Measurements from ENCODE around the gene PTK6.

Gene PTK6

GRCh38 chr20:63539092-63539430 lies 1.9 kb upstream of the PTK6 start:
- CTCF ChIA-PET: interaction anchor here (1.7 kb wide), 1 partner anchor 119 kb away, joined by 5 read pairs; the partner anchor contains the start of gene RTEL1
- no peak for DNase-seq (ENCODE audit: extremely low spot score)
- POLR2A ChIA-PET: interaction anchor here (1.3 to 2.1 kb wide), 2 partner anchors 87 to 114 kb away, joined by 3 to 4 read pairs; partner anchors contain the start of gene STMN3
- TF ChIP-seq NFRKB (IDR thresholded peaks at IDR 0.05): no peak
- TF ChIP-seq ELF4 (IDR thresholded peaks at IDR 0.05): no peak

DNA sequence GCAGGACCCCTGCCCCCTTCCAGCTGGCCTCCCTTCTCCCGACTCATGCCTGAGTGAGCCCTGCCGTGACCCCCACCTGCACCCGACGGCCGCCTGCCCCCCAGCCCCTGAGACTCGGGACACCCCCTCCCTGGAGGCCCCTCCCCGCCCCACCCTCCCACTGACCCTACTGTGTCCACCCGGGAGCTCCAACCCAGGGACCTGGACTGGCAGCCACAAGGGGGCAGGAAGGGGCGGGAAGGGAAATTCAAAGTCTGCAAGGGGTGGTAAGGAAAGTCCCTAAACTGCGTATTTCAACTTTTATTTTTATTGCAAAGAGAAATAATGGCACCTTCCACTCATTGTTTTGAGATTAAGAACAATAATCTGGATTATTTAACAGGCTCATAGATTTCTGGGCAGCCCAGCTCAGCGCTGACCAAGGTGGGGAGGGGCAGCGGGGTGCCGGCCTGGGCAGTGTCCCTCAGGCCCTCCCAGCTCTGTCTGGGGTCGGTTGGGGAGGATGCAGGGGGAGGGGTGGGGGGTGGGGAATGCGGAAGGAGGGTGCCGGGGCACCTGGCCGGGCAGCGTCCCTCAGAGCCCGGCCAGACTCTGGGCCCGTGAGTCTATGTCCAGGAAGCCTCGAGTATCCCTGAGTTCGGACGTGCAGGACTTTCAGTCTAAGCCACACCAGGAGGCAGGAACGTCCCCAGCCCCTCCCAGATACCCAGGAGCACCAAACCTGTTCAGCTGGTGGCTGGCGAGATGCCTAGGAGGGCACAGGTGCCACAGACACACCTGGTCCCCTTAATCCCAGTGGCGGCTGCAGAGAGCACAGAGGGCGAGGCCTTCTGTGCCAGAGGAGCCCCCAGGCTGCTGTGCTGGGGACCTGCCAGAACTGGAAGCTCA lies 1.3 kb upstream of the PTK6 start:
- POLR2A ChIA-PET: interaction anchor here (0.8 to 2.1 kb wide), 10 partner anchors 11 to 327 kb away, joined by 3 to 6 read pairs (median 4); partner anchors contain the start of genes ARFRP1, GMEB2, PPDPF and RTEL1
- DNase-seq (ENCODE audit: extremely low spot score): no peak
- TF ChIP-seq LEF1 (IDR thresholded peaks at IDR 0.05; ENCODE audit: borderline replicate concordance) (no peak), FOXK2 (IDR thresholded peaks at IDR 0.05) (no peak), BHLHE40 (IDR thresholded peaks at IDR 0.05; ENCODE audit: borderline replicate concordance) (no peak), FOXA1 (IDR thresholded peaks at IDR 0.05) (no peak), HDGF (IDR thresholded peaks at IDR 0.05; ENCODE audit: borderline replicate concordance) (no peak), CTBP1 (IDR thresholded peaks at IDR 0.05; ENCODE audit: borderline replicate concordance) (no peak), FOXM1 (IDR thresholded peaks at IDR 0.05; ENCODE audit: borderline replicate concordance) (no peak), ELF4 (IDR thresholded peaks at IDR 0.05) (no peak), ZNF384 (IDR thresholded peaks at IDR 0.05) (no peak)
- TF ChIP-seq, protein P1, sequence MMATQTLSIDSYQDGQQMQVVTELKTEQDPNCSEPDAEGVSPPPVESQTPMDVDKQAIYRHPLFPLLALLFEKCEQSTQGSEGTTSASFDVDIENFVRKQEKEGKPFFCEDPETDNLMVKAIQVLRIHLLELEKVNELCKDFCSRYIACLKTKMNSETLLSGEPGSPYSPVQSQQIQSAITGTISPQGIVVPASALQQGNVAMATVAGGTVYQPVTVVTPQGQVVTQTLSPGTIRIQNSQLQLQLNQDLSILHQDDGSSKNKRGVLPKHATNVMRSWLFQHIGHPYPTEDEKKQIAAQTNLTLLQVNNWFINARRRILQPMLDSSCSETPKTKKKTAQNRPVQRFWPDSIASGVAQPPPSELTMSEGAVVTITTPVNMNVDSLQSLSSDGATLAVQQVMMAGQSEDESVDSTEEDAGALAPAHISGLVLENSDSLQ (IDR thresholded peaks at IDR 0.05): no peak
- CTCF ChIA-PET: interaction anchor here (0.8 to 1.7 kb wide), 5 partner anchors 8 to 435 kb away, joined by 3 to 7 read pairs (median 5); partner anchors contain the start of genes PPDPF and RTEL1

- no peak for TF ChIP-seq ZNF384 (IDR thresholded peaks at IDR 0.05)
- 0 out of 2 replicates have a peak, but pooled peaks have one; percentile 6 for TF ChIP-seq FOXM1 (IDR thresholded peaks at IDR 0.05; ENCODE audit: borderline replicate concordance)
- ChIA-PET POLR2A (interaction anchor here (0.6 to 2.1 kb wide), 10 partner anchors 12 to 443 kb away, joined by 3 to 6 read pairs (median 4); partner anchors contain the start of genes ARFRP1, GMEB2, PPDPF and PRPF6), CTCF (interaction anchor here (0.8 to 1.7 kb wide), 5 partner anchors 9 to 436 kb away, joined by 3 to 7 read pairs (median 5); partner anchors contain the start of genes PPDPF and RTEL1)
- DNase-seq (ENCODE audit: extremely low spot score): peak; percentile 94
These were observed 488 bp upstream of the PTK6 start for GRCh38 chr20:63537525-63538203.

- CTCF ChIA-PET: interaction anchor here (0.6 to 1.4 kb wide), 2 partner anchors 16 to 131 kb away, joined by 3 to 5 read pairs; partner anchors contain the start of gene PPDPF
- DNase-seq (ENCODE audit: extremely low spot score): no peak
- TF ChIP-seq TARDBP (IDR thresholded peaks at IDR 0.05) (no peak), L3MBTL2 (conservative IDR thresholded peaks at IDR 0.05) (no peak), BHLHE40 (IDR thresholded peaks at IDR 0.05; ENCODE audit: borderline replicate concordance) (no peak), FOXK2 (IDR thresholded peaks at IDR 0.05) (no peak), CTBP1 (IDR thresholded peaks at IDR 0.05; ENCODE audit: borderline replicate concordance) (no peak), ZNF384 (IDR thresholded peaks at IDR 0.05) (no peak)
- POLR2A ChIA-PET: interaction anchor here (0.9 to 1.7 kb wide), 2 partner anchors 13 to 122 kb away, joined by 3 to 4 read pairs; partner anchors contain the start of gene RTEL1
These were observed 767 bp downstream of the PTK6 start for GRCh38 chr20:63536241-63536977.

- ChIA-PET CTCF (no interaction called here), POLR2A (interaction anchor here (0.7 to 1.1 kb wide), 3 partner anchors 14 to 126 kb away, joined by 3 read pairs; partner anchors contain the start of gene PPDPF)
- TF ChIP-seq ELF4 (IDR thresholded peaks at IDR 0.05) (no peak), LEF1 (IDR thresholded peaks at IDR 0.05; ENCODE audit: borderline replicate concordance) (no peak)
- DNase-seq (ENCODE audit: extremely low spot score): no peak
These were observed 2.1 kb downstream of the PTK6 start for GRCh38 chr20:63534831-63535651.

GRCh38 chr20:63534427-63534830 lies 2.7 kb downstream of the PTK6 start:
- POLR2A ChIA-PET: interaction anchor here (0.8 to 1.1 kb wide), 2 partner anchors 13 to 14 kb away, joined by 3 read pairs; partner anchors contain the start of gene PPDPF
- DNase-seq (ENCODE audit: extremely low spot score): no peak
- TF ChIP-seq ELF4 (IDR thresholded peaks at IDR 0.05): no peak
- TF ChIP-seq TARDBP (IDR thresholded peaks at IDR 0.05): no peak
- no peak for TF ChIP-seq ARNT (IDR thresholded peaks at IDR 0.05)
- TF ChIP-seq, protein P1 (IDR thresholded peaks at IDR 0.05): no peak
- no peak for TF ChIP-seq BHLHE40 (IDR thresholded peaks at IDR 0.05; ENCODE audit: borderline replicate concordance)
- no peak for TF ChIP-seq FOXM1 (IDR thresholded peaks at IDR 0.05; ENCODE audit: borderline replicate concordance)
- no peak for TF ChIP-seq LEF1 (IDR thresholded peaks at IDR 0.05; ENCODE audit: borderline replicate concordance)
- TF ChIP-seq L3MBTL2 (conservative IDR thresholded peaks at IDR 0.05): no peak
- no peak for TF ChIP-seq HDGF (IDR thresholded peaks at IDR 0.05; ENCODE audit: borderline replicate concordance)
- TF ChIP-seq SUZ12 (IDR thresholded peaks at IDR 0.05): no peak
- TF ChIP-seq NFRKB (IDR thresholded peaks at IDR 0.05): no peak
- no peak for TF ChIP-seq ZNF384 (IDR thresholded peaks at IDR 0.05)
- CTCF ChIA-PET: no interaction called here
